PC-9 (cell line): ENCODE data around the gene RBP4. TPM values are rescaled to one million over a fixed set of nuclear protein-coding genes. Genes with fewer than 3 reads are reported as not detected.

Experiments
- BruUV-seq: library from RNA; stranded (reverse); fragments of 400-500 nt; replicated peaks from 2 replicates; lab custom pipeline; 2021; lab: Mats Ljungman, UMichigan
- CTCF ChIA-PET: fragments of 300-600 bp; sonication (Branson Sonifier 250); formaldehyde crosslinking; loops from one replicate; lab custom pipeline; 2022; ENCODE audit warnings: antibody characterized with exemption; lab: Charles Lee
- POLR2A ChIA-PET: fragments of 300-600 bp; sonication (Branson Sonifier 250); formaldehyde crosslinking; loops from one replicate; lab custom pipeline; 2022; ENCODE audit warnings: antibody characterized with exemption; ENCODE audit not compliant: unreplicated experiment; lab: Charles Lee
- DNase-seq, 2 experiments: peaks; one replicate each; pipeline versions ENCODE4 v3.0.0 to v3.0.0-alpha.2; 2015 to 2022; ENCODE audit warnings: mixed read lengths in 1 of 2
- H2AFZ ChIP-seq: fragments of 200-600 bp; sonication (generic); 2 replicates; pipeline ENCODE4 v1.8.1; 2017; ENCODE audit warnings: antibody characterized with exemption
- H3F3A ChIP-seq: fragments of 200-600 bp; sonication (generic); 2 replicates; pipeline ENCODE4 v1.8.1; 2017; ENCODE audit warnings: antibody characterized with exemption, mild to moderate bottlenecking, low read depth; ENCODE audit not compliant: insufficient read depth
- H3K27ac ChIP-seq: fragments of 200-600 bp; sonication (generic); 2 replicates; pipeline ENCODE4 v1.6.1; 2016; ENCODE audit warnings: mixed run types
- H3K27me3 ChIP-seq: fragments of 200-600 bp; sonication (generic); 2 replicates; pipeline ENCODE4 v1.6.1; 2016; ENCODE audit warnings: low read depth, mixed run types; ENCODE audit not compliant: insufficient read depth
- H3K36me3 ChIP-seq: fragments of 200-600 bp; sonication (generic); 2 replicates; pipeline ENCODE4 v1.6.1; 2016; ENCODE audit warnings: low read depth, mixed run types
- H3K4me1 ChIP-seq: fragments of 200-600 bp; sonication (generic); replicated peaks from 2 replicates; pipeline ENCODE4 v1.6.1; 2016; ENCODE audit warnings: mixed run types; ENCODE audit not compliant: insufficient read depth
- H3K4me2 ChIP-seq: fragments of 200-600 bp; sonication (generic); 2 replicates; pipeline ENCODE4 v1.6.1; 2017; ENCODE audit warnings: mixed run types
- H3K4me3 ChIP-seq: fragments of 200-600 bp; sonication (generic); 2 replicates; pipeline ENCODE4 v1.6.1; 2016; ENCODE audit warnings: mixed run types
- H3K79me2 ChIP-seq: fragments of 200-600 bp; sonication (generic); 2 replicates; pipeline ENCODE4 v1.6.1; 2017; ENCODE audit warnings: low read depth, mixed run types
- H3K9me2 ChIP-seq: fragments of 200-600 bp; sonication (generic); 2 replicates; pipeline ENCODE4 v1.8.1; 2017; ENCODE audit warnings: mild to moderate bottlenecking; ENCODE audit not compliant: insufficient read depth
- H3K9me3 ChIP-seq: fragments of 200-600 bp; sonication (generic); 2 replicates; pipeline ENCODE4 v1.8.1; 2016; ENCODE audit warnings: low read depth; ENCODE audit not compliant: insufficient read depth
- H4K20me1 ChIP-seq: fragments of 200-600 bp; sonication (generic); 2 replicates; pipeline ENCODE4 v1.8.1; 2017; ENCODE audit not compliant: insufficient read depth
- CTCF ChIP-seq: fragments of 200-600 bp; sonication (generic); conservative IDR thresholded peaks from 2 replicates; pipeline ENCODE4 v1.6.1; 2017; ENCODE audit warnings: mixed run types, antibody characterized with exemption, mild to moderate bottlenecking, moderate library complexity
- EZH2 ChIP-seq: fragments of 200-600 bp; sonication (generic); IDR thresholded peaks from 2 replicates; pipeline ENCODE4 v1.8.0; 2017; ENCODE audit warnings: antibody characterized with exemption, low read depth
- intact Hi-C: fragments of 100-400 bp; cut with micrococcal nuclease; formaldehyde crosslinking; loops from one replicate; pipeline ENCODE4 v1.10.0; 2022; ENCODE audit not compliant: unreplicated experiment
- total RNA-seq: library from RNA; stranded (reverse); gene quantifications from 2 replicates; pipeline ENCODE4 v1.2.3, GENCODE V29; 2021

The RBP4 gene
- total RNA-seq, 1 experiment from 2014 or later: 0.57 TPM

DNA sequence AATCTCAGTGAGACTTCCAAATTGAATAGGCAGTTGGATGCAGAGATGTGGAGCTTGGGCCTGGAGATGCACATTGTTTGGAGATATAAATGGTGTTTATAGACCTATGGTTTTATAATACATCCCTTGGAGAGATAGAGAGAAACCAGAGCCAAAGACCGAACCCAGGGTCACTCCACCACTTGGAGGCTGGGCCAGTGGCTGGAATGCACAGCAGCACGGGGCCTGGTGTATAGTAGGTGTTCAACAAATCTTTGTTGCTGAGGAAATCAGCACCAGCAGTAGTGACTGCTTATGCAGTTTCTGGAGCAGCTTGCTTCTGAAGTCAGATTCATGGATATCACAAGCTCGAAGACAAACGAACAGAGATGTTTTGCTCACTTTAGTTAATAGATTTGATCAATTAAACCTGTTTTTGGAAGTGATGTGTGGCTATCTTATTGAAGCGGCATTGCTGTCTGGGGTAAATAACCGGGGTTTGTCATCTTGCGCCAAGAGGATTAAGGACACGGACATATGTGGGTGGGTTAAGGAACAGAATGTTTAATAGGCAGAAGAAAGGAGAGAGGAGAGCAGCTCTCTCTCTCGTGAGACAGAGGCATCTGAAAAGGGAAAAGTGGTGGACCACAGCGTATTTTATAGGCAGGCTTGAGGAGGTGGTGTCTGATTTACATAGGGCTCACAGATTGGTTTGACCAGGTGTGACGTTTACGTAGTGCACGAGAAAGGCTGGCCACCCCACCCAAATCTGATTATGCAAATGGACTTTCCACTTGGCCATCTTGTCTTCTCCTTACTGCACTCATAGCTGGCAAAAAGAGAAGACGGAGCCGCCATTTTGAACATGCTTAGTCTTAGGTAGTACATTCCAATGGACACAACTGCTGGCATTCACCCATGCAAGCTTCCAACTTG, 11.1 kb downstream of the RBP4 start:
- no TSS peak for BruUV-seq
- H3K79me2 ChIP-seq: no peaks in the 10 kb centered on the region
- no peaks in the 10 kb centered on the region for H4K20me1 ChIP-seq
- no peaks in the 10 kb centered on the region for H3F3A ChIP-seq
- H3K4me3 ChIP-seq: no peak overlapping the region
- ChIA-PET CTCF (interaction anchor here (0.6 kb wide), 1 partner anchor 27 kb away, joined by 3 read pairs; no protein-coding TSS in a partner anchor), POLR2A (no interaction called here)
- no peak for DNase-seq
- no peaks in the 10 kb centered on the region for H3K27me3 ChIP-seq
- H3K9me2 ChIP-seq: no peaks in the 10 kb centered on the region
- H3K27ac ChIP-seq: no peak overlapping the region
- intact Hi-C loops: no loop called here
- H2AFZ ChIP-seq: no peak overlapping the region
- H3K36me3 ChIP-seq: no peaks in the 10 kb centered on the region
- no peaks in the 10 kb centered on the region for H3K4me1 ChIP-seq
- no peak overlapping the region for H3K4me2 ChIP-seq
- H3K9me3 ChIP-seq: no peaks in the 10 kb centered on the region
- TF ChIP-seq EZH2 (no peak), CTCF (no peak)

GRCh38 chr10:93584445-93584844, 16.6 kb downstream of the RBP4 start:
- peak in 1 of 2 experiments; percentile 55 for DNase-seq
- CTCF ChIA-PET: no interaction called here
- Histone ChIP-seq H3K36me3 (0 out of 2 replicates have a peak, but pooled peaks cover 5% of the 10 kb centered on the region), H4K20me1 (no peaks in the 10 kb centered on the region), H3K27me3 (no peaks in the 10 kb centered on the region), H3K27ac (no peak overlapping the region), H3K79me2 (no peaks in the 10 kb centered on the region), H3K9me3 (peaks cover 3% of the 10 kb centered on the region; the same call in 1 of the 2 replicates), H2AFZ (no peak overlapping the region), H3K4me3 (no peak overlapping the region), H3K4me1 (peaks cover 7% of the 10 kb centered on the region; the same call in 1 of the 2 replicates), H3K9me2 (no peaks in the 10 kb centered on the region), H3F3A (peaks cover 2% of the 10 kb centered on the region; the same call in 1 of the 2 replicates), H3K4me2 (no peak overlapping the region)
- BruUV-seq: no TSS peak
- intact Hi-C loops: no loop called here
- TF ChIP-seq EZH2 (no peak), CTCF (no peak)
- POLR2A ChIA-PET: no interaction called here

DNA sequence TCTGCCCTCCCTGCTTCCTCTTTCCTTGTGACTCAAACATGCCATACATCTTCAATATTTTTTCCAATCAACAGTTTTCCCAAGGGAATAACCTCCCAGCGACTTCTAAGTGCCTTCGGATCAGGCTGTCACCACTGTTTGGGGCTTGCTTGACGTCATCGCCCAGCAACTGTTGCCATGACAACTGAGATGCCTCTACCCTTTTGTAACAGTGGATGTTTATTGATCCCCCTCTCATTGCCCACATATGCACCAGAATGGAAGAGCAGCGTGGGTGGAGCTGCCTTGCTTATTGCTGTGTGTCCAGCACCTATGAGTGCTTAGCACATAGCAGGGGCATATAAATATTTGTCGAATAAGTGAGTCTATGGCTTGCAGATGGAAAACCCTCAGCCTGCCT, 20.2 kb downstream of the RBP4 start:
- Histone ChIP-seq H3K9me3 (peaks cover 5% of the 10 kb centered on the region; the same call in 1 of the 2 replicates), H3K79me2 (no peaks in the 10 kb centered on the region), H3K4me2 (no peak overlapping the region), H4K20me1 (no peaks in the 10 kb centered on the region), H3K36me3 (0 out of 2 replicates have a peak, but pooled peaks cover 6% of the 10 kb centered on the region), H3F3A (peaks cover 11% of the 10 kb centered on the region; the same call in 1 of the 2 replicates), H3K4me1 (peaks cover 38% of the 10 kb centered on the region), H3K27ac (no peak overlapping the region), H3K27me3 (no peaks in the 10 kb centered on the region), H2AFZ (no peak overlapping the region), H3K4me3 (no peak overlapping the region), H3K9me2 (no peaks in the 10 kb centered on the region)
- no TSS peak for BruUV-seq
- POLR2A ChIA-PET: no interaction called here
- TF ChIP-seq CTCF (no peak), EZH2 (no peak)
- CTCF ChIA-PET: no interaction called here
- no peak for DNase-seq
- intact Hi-C loops: no loop called here
